K562 (cell line): Measurements from ENCODE around the gene FSTL1. TPM values are rescaled to one million over a fixed set of nuclear protein-coding genes. Genes with fewer than 3 reads are reported as not detected.

Experiments used
- ATAC-seq: fragments of 200-7000 bp; cut with Tn5 transposase; 3 replicates; pipeline ENCODE4 v1.9.1; 2020; ENCODE audit warnings: moderate library complexity
- BruUV-seq: library from RNA; stranded (reverse); fragments of 400-500 nt; replicated peaks from 2 replicates; lab custom pipeline; 2021; lab: Mats Ljungman, UMichigan
- CTCF ChIA-PET: fragments of 300-600 bp; formaldehyde crosslinking; extraction: SDS; loops from one replicate; lab custom pipeline; 2021; ENCODE audit warnings: low intra/inter-chr PET ratio; lab: Yijun Ruan, JAX
- POLR2A ChIA-PET: fragments of 300-600, 350-650 bp; sonication (Branson Sonifier 250); formaldehyde crosslinking; extraction: SDS; loops from one replicate; lab custom pipeline; 2021; ENCODE audit warnings: antibody characterized with exemption, inconsistent platforms; lab: Yijun Ruan, JAX
- DNase-seq, 4 experiments: peaks; one replicate each; pipeline versions ENCODE4 v3.0.0 to v3.0.0-alpha.2; 2011 to 2018; ENCODE audit warnings: low spot score in 3 of 4, mixed read lengths in 3 of 4; ENCODE audit errors: extremely low read depth in 1 of 4
- FAIRE-seq: peaks from 2 replicates; lab custom pipeline; 2011; peaks lifted over from hg19 to GRCh38; lab: Jason Lieb, UNC
- H2AFZ ChIP-seq: 2 replicates; pipeline ENCODE4 v1.6.0; 2011; ENCODE audit warnings: low read depth, low read length, control low read depth, inconsistent platforms
- H3K27ac ChIP-seq: fragments of 200-600 bp; 3 replicates; pipeline ENCODE4 v1.8.0; 2011; ENCODE audit warnings: low read depth, mild to moderate bottlenecking, control low read depth, inconsistent platforms, low read length, moderate library complexity, mixed read lengths; ENCODE audit errors: extremely low read depth
- H3K27me3 ChIP-seq, 2 experiments: fragments of 300-600 bp in 1 of 2; 2 replicates in 1 of 2; 3 replicates in 1 of 2; pipeline versions ENCODE4 v1.6.0 to v1.8.0; 2011; ENCODE audit warnings: inconsistent platforms in 2 of 2, low read length in 2 of 2, mild to moderate bottlenecking in 1 of 2, mixed read lengths in 1 of 2, moderate library complexity in 1 of 2; ENCODE audit not compliant: control insufficient read depth in 2 of 2, insufficient read depth in 2 of 2
- H3K36me3 ChIP-seq: fragments of 300-600 bp; 3 replicates; pipeline ENCODE4 v1.8.0; 2011; ENCODE audit warnings: mild to moderate bottlenecking, low read length, inconsistent platforms; ENCODE audit not compliant: control insufficient read depth, insufficient read depth
- H3K4me1 ChIP-seq, 2 experiments: fragments of 200-600 bp in 1 of 2; replicated peaks in 1 of 2; 2 replicates in 1 of 2; 3 replicates in 1 of 2; pipeline versions ENCODE4 v1.5.1 to v1.8.0; 2011; ENCODE audit warnings: inconsistent platforms in 2 of 2, low read length in 2 of 2, mild to moderate bottlenecking in 1 of 2, mixed read lengths in 1 of 2, moderate library complexity in 1 of 2; ENCODE audit not compliant: control insufficient read depth in 2 of 2, insufficient read depth in 2 of 2
- H3K4me2 ChIP-seq: 2 replicates; pipeline ENCODE4 v1.6.1; 2011; ENCODE audit warnings: low read length, control low read depth, inconsistent platforms, mixed read lengths; ENCODE audit not compliant: insufficient read depth
- H3K4me3 ChIP-seq: fragments of 200-600 bp; sonication (generic), shearing (Covaris generic); 2 replicates; pipeline ENCODE4 v1.5.1; 2016; ENCODE audit warnings: control low read depth, inconsistent platforms
- H3K79me2 ChIP-seq: fragments of 200-600 bp; 3 replicates; pipeline ENCODE4 v1.8.0; 2011; ENCODE audit warnings: low read length, inconsistent platforms; ENCODE audit not compliant: control insufficient read depth, insufficient read depth
- H3K9ac ChIP-seq, 2 experiments: 2 replicates each; pipeline versions ENCODE4 v1.6.0 to v1.6.1; 2011; ENCODE audit warnings: low read depth in 2 of 2, low read length in 2 of 2, control low read depth in 1 of 2, inconsistent platforms in 1 of 2, mild to moderate bottlenecking in 1 of 2, mixed read lengths in 1 of 2; ENCODE audit not compliant: insufficient read depth in 1 of 2
- H3K9me1 ChIP-seq: one replicate; pipeline ENCODE4 v1.6.0; 2011; ENCODE audit warnings: inconsistent platforms, mild to moderate bottlenecking, low read length, moderate library complexity; ENCODE audit not compliant: control insufficient read depth, insufficient read depth
- H3K9me3 ChIP-seq: replicated peaks from 2 replicates; pipeline ENCODE4 v1.5.1; 2011; ENCODE audit warnings: low read depth, low read length, inconsistent platforms; ENCODE audit not compliant: control insufficient read depth, insufficient read depth
- H4K20me1 ChIP-seq: replicated peaks from 2 replicates; pipeline ENCODE4 v1.6.1; 2011; ENCODE audit warnings: low read length, inconsistent platforms, mixed read lengths; ENCODE audit not compliant: control insufficient read depth, insufficient read depth
- CBFB ChIP-seq: sonication (generic); formaldehyde crosslinking; IDR thresholded peaks from 2 replicates; pipeline ENCODE4 v1.4.0; 2020; ENCODE audit warnings: mild to moderate bottlenecking, missing genetic modification reagents
- FOXA3 ChIP-seq, 2 experiments: fragments of 450-650 bp in 1 of 2; sonication (generic) in 1 of 2; formaldehyde crosslinking; IDR thresholded peaks in 1 of 2; conservative IDR thresholded peaks in 1 of 2; 2 replicates each; pipeline versions ENCODE4 v1.4.0 to v1.8.0; 2020 to 2022; ENCODE audit warnings: mild to moderate bottlenecking in 2 of 2, missing genetic modification reagents in 1 of 2
- HCFC1 ChIP-seq: IDR thresholded peaks from 2 replicates; pipeline ENCODE4 v1.6.1; 2012; ENCODE audit warnings: low read depth, low read length, improper control_type of control experiment
- LEF1 ChIP-seq: fragments of 450-650 bp; IDR thresholded peaks from 2 replicates; pipeline ENCODE4 v1.6.1; 2016; ENCODE audit warnings: mild to moderate bottlenecking
- MCM2 ChIP-seq: fragments of 450-650 bp; IDR thresholded peaks from 2 replicates; pipeline ENCODE4 v1.6.1; 2017; ENCODE audit warnings: low read depth, mild to moderate bottlenecking
- RCOR1 ChIP-seq, 2 experiments: IDR thresholded peaks; 2 replicates each; pipeline ENCODE4 v1.6.1; 2012; ENCODE audit warnings: low read depth in 2 of 2, low read length in 2 of 2, borderline replicate concordance in 1 of 2, improper control_type of control experiment in 1 of 2
- SMAD1 ChIP-seq: fragments of 150-350 bp; IDR thresholded peaks from 2 replicates; pipeline ENCODE4 v1.6.1; 2014; ENCODE audit warnings: low read length, low read depth; ENCODE audit not compliant: partially characterized antibody
- SMAD2 ChIP-seq: fragments of 150-350 bp; IDR thresholded peaks from 2 replicates; pipeline ENCODE4 v1.6.1; 2014; ENCODE audit warnings: low read depth, mild to moderate bottlenecking, low read length
- SMARCC2 ChIP-seq: fragments of 450-650 bp; IDR thresholded peaks from 2 replicates; pipeline ENCODE4 v1.6.1; 2017; ENCODE audit warnings: antibody characterized with exemption, moderate library complexity, mild to moderate bottlenecking, low read depth
- STAT5B ChIP-seq: fragments of 250-450 bp; sonication (Bioruptor Pico); IDR thresholded peaks from 2 replicates; pipeline ENCODE4 v1.8.0; 2021; ENCODE audit warnings: mild to moderate bottlenecking, inconsistent platforms
- WHSC1 ChIP-seq: IDR thresholded peaks from one replicate; pipeline ENCODE4 v1.6.1; 2012; ENCODE audit warnings: low read length, control low read depth, inconsistent platforms
- ZC3H4 ChIP-seq: sonication (generic); formaldehyde crosslinking; IDR thresholded peaks from 2 replicates; pipeline ENCODE4 v1.9.0; 2021; ENCODE audit warnings: missing genetic modification reagents, borderline replicate concordance
- ZFP1 ChIP-seq: fragments of 450-650 bp; formaldehyde crosslinking; IDR thresholded peaks from 2 replicates; pipeline ENCODE4 v1.4.0; 2020; ENCODE audit warnings: mild to moderate bottlenecking, mixed read lengths
- ZFX ChIP-seq: sonication (generic); formaldehyde crosslinking; IDR thresholded peaks from 2 replicates; pipeline ENCODE4 v1.8.0; 2022; ENCODE audit warnings: mild to moderate bottlenecking, missing genetic modification reagents, moderate library complexity
- ZNF143 ChIP-seq: sonication (generic); formaldehyde crosslinking; IDR thresholded peaks from 2 replicates; pipeline ENCODE4 v1.9.0; 2022; ENCODE audit warnings: mild to moderate bottlenecking, missing genetic modification reagents
- WGBS: fragments of 100-300 bp; shearing (Covaris generic); methylation state at CpG from one replicate; pipeline ENCODE4 v1.1.6; 2016; ENCODE audit warnings: low coverage, mixed read lengths; ENCODE audit not compliant: insufficient coverage; ENCODE audit errors: missing lambda C conversion rate; 5-methylcytosine and 5-hydroxymethylcytosine counted together
- in situ Hi-C: fragments of 300-500 bp; cut with MboI; formaldehyde crosslinking; loops from 4 replicates; pipeline ENCODE4 v1.15.0; 2018; ENCODE audit warnings: inconsistent platforms, mixed read lengths
- intact Hi-C: fragments of 100-400 bp; cut with micrococcal nuclease; formaldehyde crosslinking; loops from 2 replicates; pipeline ENCODE4 v1.14.2; 2022
- polyA plus RNA-seq, 8 experiments: library from polyadenylated mRNA; depleted of rRNA in 4 of 8; stranded (reverse) in 5 of 8; unstranded in 3 of 8; fragments of >200 nt; fragmentation: Nextera tagmentation in 2 of 8; fragmentation: Illumina TruSeq in 1 of 8; extraction: Ambion mirVana in 2 of 8; extraction: Trizol in 1 of 8; gene quantifications; 2 replicates each; pipeline versions ENCODE4 v1.2.1 to v1.2.3, GENCODE V29; 2011 to 2014; ENCODE audit warnings: inconsistent platforms in 1 of 8, missing spikeins in 1 of 8
- total RNA-seq, 7 experiments: library from RNA; depleted of rRNA in 6 of 7; stranded (reverse); fragments of >200 nt in 6 of 7; fragmentation: Illumina TruSeq in 2 of 7; extraction: Trizol in 2 of 7; gene quantifications; 2 replicates each; pipeline versions ENCODE4 v1.2.1 to v1.2.3, GENCODE V29; 2011 to 2021; ENCODE audit warnings: low replicate concordance in 1 of 7
- TF ChIP-seq, protein P1 (sequence below): fragments of 450-650 bp; IDR thresholded peaks from 2 replicates; pipeline ENCODE4 v1.6.1; 2016; ENCODE audit warnings: low read depth

FSTL1 gene
- total and polyA plus RNA-seq, 9 of the 15 experiments (the other 6 are each of a cell fraction or from before 2014, with no cell fraction given), result 0.01 to 0.58 (median 0.08) TPM; not detected in 2

DNA sequence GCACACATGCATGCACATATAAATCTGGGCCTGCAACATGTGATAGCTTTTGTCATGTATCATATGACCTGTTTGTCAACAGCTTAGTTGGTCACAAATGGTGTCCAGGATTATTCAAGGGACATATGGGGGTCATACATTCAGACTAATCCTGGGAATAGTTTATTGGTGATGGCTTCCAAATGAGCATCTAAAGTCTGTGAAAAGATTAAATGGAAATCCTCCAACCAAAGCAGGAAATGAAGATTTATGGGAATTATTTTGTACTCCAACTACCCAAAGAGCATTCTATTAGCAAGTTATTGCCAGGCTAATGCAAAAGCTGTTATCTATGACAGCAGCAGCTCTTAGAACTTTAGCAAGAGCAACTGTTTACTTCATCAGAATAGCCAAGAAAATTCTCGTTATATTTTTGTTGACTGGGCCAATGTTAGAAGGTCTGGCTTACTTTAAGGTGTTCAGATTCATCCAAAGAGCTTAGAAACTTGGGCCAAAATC is 7.1 kb downstream of the FSTL1 start:
- in situ Hi-C loops, result loop anchor here (25.0 kb wide), 1 partner anchor 556 kb away; no protein-coding TSS in a partner anchor
- 0% methylated on average over 1 of the region's 1 CpG for WGBS
- CTCF ChIA-PET, result no interaction called here
- TF ChIP-seq MCM2 (no peak), ZFP1 (no peak), SMARCC2 (no peak), CBFB (CRISPR knock-in tag) (no peak), WHSC1 (no peak), SMAD1 (no peak), HCFC1 (no peak), STAT5B (CRISPR knock-in tag) (no peak), LEF1 (no peak), ZFX (CRISPR knock-in tag) (no peak), FOXA3 (CRISPR knock-in tag; conservative IDR thresholded peaks at IDR 0.05 in 1 of 2, IDR thresholded peaks at IDR 0.05 in 1 of 2) (no peak), ZNF143 (no peak), RCOR1 (IDR thresholded peaks at IDR 0.05; ENCODE audit: borderline replicate concordance in 1 of 2, low read depth in 2 of 2, low read length in 2 of 2) (no peak), SMAD2 (no peak), ZC3H4 (CRISPR knock-in tag) (no peak)
- TF ChIP-seq, protein P1, sequence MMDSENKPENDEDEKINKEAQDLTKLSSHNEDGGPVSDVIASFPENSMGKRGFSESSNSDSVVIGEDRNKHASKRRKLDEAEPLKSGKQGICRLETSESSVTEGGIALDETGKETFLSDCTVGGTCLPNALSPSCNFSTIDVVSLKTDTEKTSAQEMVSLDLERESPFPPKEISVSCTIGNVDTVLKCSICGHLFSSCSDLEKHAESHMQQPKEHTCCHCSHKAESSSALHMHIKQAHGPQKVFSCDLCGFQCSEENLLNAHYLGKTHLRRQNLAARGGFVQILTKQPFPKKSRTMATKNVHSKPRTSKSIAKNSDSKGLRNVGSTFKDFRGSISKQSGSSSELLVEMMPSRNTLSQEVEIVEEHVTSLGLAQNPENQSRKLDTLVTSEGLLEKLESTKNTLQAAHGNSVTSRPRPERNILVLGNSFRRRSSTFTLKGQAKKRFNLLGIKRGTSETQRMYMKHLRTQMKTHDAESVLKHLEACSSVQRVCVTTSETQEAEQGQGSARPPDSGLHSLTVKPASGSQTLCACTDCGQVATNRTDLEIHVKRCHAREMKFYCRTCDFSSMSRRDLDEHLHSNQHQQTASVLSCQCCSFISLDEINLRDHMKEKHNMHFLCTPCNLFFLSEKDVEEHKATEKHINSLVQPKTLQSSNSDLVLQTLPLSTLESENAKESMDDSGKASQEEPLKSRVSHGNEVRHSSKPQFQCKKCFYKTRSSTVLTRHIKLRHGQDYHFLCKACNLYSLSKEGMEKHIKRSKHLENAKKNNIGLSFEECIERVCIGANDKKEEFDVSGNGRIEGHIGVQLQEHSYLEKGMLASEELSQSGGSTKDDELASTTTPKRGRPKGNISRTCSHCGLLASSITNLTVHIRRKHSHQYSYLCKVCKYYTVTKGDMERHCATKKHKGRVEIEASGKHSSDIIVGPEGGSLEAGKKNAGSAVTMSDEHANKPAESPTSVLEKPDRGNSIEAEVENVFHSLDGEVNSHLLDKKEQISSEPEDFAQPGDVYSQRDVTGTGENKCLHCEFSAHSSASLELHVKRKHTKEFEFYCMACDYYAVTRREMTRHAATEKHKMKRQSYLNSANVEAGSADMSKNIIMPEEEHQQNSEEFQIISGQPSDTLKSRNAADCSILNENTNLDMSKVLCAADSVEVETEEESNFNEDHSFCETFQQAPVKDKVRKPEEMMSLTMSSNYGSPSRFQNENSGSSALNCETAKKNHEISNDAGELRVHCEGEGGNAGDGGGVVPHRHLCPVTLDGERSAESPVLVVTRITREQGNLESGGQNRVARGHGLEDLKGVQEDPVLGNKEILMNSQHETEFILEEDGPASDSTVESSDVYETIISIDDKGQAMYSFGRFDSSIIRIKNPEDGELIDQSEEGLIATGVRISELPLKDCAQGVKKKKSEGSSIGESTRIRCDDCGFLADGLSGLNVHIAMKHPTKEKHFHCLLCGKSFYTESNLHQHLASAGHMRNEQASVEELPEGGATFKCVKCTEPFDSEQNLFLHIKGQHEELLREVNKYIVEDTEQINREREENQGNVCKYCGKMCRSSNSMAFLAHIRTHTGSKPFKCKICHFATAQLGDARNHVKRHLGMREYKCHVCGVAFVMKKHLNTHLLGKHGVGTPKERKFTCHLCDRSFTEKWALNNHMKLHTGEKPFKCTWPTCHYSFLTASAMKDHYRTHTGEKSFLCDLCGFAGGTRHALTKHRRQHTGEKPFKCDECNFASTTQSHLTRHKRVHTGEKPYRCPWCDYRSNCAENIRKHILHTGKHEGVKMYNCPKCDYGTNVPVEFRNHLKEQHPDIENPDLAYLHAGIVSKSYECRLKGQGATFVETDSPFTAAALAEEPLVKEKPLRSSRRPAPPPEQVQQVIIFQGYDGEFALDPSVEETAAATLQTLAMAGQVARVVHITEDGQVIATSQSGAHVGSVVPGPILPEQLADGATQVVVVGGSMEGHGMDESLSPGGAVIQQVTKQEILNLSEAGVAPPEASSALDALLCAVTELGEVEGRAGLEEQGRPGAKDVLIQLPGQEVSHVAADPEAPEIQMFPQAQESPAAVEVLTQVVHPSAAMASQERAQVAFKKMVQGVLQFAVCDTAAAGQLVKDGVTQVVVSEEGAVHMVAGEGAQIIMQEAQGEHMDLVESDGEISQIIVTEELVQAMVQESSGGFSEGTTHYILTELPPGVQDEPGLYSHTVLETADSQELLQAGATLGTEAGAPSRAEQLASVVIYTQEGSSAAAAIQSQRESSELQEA, result no peak

More for the DNA sequence above, 7.1 kb downstream of the FSTL1 start:
- BruUV-seq, result no TSS peak
- Histone ChIP-seq H3K4me3 (no peak overlapping the region), H3K9me1 (no peaks in the 10 kb centered on the region), H3K4me1 (no peaks in the 10 kb centered on the region), H3K9me3 (no peaks in the 10 kb centered on the region), H3K9ac (no peak overlapping the region), H3K27ac (no peak overlapping the region), H4K20me1 (no peaks in the 10 kb centered on the region), H3K36me3 (no peaks in the 10 kb centered on the region), H2AFZ (no peak overlapping the region), H3K79me2 (no peaks in the 10 kb centered on the region), H3K4me2 (no peak overlapping the region), H3K27me3 (peaks cover 0 to 8% of the 10 kb centered on the region in 2 experiments; a peak in 2 of 5 replicates)
- DNase-seq, result no peak
- intact Hi-C loops, result no loop called here
- ATAC-seq, result no peak
- POLR2A ChIA-PET, result no interaction called here
- FAIRE-seq, result no peak
